HCT116 (cell line): ENCODE measurements around the gene SEMA4D. TPM values are rescaled to one million over a fixed set of nuclear protein-coding genes. Genes with fewer than 3 reads are reported as not detected.
A peak's percentile ranks its signal among the peaks of the same experiment; 100 is the strongest.

Experiments used
- ATAC-seq: fragments of 200-7000 bp; cut with Tn5 transposase; 2 replicates; pipeline ENCODE4 v1.9.1; 2020; ENCODE audit warnings: mild to moderate bottlenecking, moderate library complexity
- BruUV-seq: library from RNA; stranded (reverse); fragments of 400-500 nt; replicated peaks from 2 replicates; lab custom pipeline; 2021; lab: Mats Ljungman, UMichigan
- CTCF ChIA-PET: fragments of 300-600 bp; sonication (Branson Sonifier 250); formaldehyde crosslinking; loops from one replicate; lab custom pipeline; 2021; ENCODE audit warnings: antibody characterized with exemption; lab: Charles Lee
- POLR2A ChIA-PET: fragments of 300-600, 350-600 bp; sonication (Branson Sonifier 250); formaldehyde crosslinking; loops from one replicate; lab custom pipeline; 2021; ENCODE audit warnings: antibody characterized with exemption; lab: Charles Lee
- RAD21 ChIA-PET, 2 experiments: fragments of 300-600 bp; sonication (Branson Sonifier 250); formaldehyde crosslinking; loops; one replicate each; lab custom pipeline; 2023; ENCODE audit warnings: low total read pairs in 2 of 2; ENCODE audit not compliant: uncharacterized antibody in 2 of 2, unreplicated experiment in 2 of 2, low non-redundant PET in 1 of 2; lab: Charles Lee
- DNase-seq: peaks from one replicate; pipeline ENCODE4 v3.0.0-alpha.2; 2010; ENCODE audit warnings: low read depth, low spot score
- H2AFZ ChIP-seq: fragments of 200-600 bp; shearing (Covaris generic), sonication (generic); 2 replicates; pipeline ENCODE4 v1.6.1; 2017; ENCODE audit warnings: low read depth, mixed run types, mixed read lengths, antibody characterized with exemption, low read length; ENCODE audit not compliant: poor library complexity, severe bottlenecking
- H3K27ac ChIP-seq: 2 replicates; pipeline ENCODE4 v1.5.1; 2012; ENCODE audit warnings: low read depth, low read length
- H3K27me3 ChIP-seq: fragments of 200-600 bp; sonication (generic); 2 replicates; pipeline ENCODE4 v1.6.1; 2016; ENCODE audit warnings: mixed run types, low read length, mixed read lengths; ENCODE audit not compliant: insufficient read depth
- H3K36me3 ChIP-seq, 2 experiments: fragments of 200-500 bp in 1 of 2; fragments of 200-600 bp in 1 of 2; sonication (Bioruptor generic) in 1 of 2; sonication (generic) in 1 of 2; 2 replicates each; pipeline versions ENCODE4 v1.5.1 to v1.6.1; 2014 to 2016; ENCODE audit warnings: low read length in 2 of 2, inconsistent platforms in 1 of 2, mixed read lengths in 1 of 2, mixed run types in 1 of 2; ENCODE audit not compliant: insufficient read depth in 2 of 2, control insufficient read depth in 1 of 2
- H3K4me1 ChIP-seq, 2 experiments: fragments of 200-600 bp in 1 of 2; sonication (generic) in 1 of 2; 2 replicates each; pipeline versions ENCODE4 v1.5.1 to v1.6.1; 2012 to 2017; ENCODE audit warnings: low read length in 2 of 2, inconsistent platforms in 1 of 2, mild to moderate bottlenecking in 1 of 2, mixed read lengths in 1 of 2, mixed run types in 1 of 2, moderate library complexity in 1 of 2; ENCODE audit not compliant: insufficient read depth in 2 of 2, control insufficient read depth in 1 of 2
- H3K4me2 ChIP-seq: fragments of 200-600 bp; sonication (generic); 2 replicates; pipeline ENCODE4 v1.6.1; 2017; ENCODE audit warnings: mixed run types, low read length, mixed read lengths
- H3K4me3 ChIP-seq, 2 experiments: fragments of 200-600 bp in 1 of 2; sonication (generic) in 1 of 2; replicated peaks in 1 of 2; 2 replicates each; pipeline ENCODE4 v1.5.1; 2011 to 2016; ENCODE audit warnings: low read length in 2 of 2, control low read depth in 1 of 2, low read depth in 1 of 2, mild to moderate bottlenecking in 1 of 2, mixed read lengths in 1 of 2, mixed run types in 1 of 2
- H3K79me2 ChIP-seq: fragments of 200-600 bp; sonication (generic); 2 replicates; pipeline ENCODE4 v1.6.1; 2017; ENCODE audit warnings: mild to moderate bottlenecking, mixed run types, low read length, moderate library complexity, mixed read lengths; ENCODE audit not compliant: insufficient read depth
- H3K9ac ChIP-seq: fragments of 200-600 bp; sonication (generic); 2 replicates; pipeline ENCODE4 v1.6.1; 2016; ENCODE audit warnings: low read length, mixed read lengths
- H3K9me2 ChIP-seq: fragments of 200-600 bp; sonication (generic), shearing (Covaris generic); 2 replicates; pipeline ENCODE4 v1.6.1; 2017; ENCODE audit warnings: mixed run types, mild to moderate bottlenecking, moderate library complexity; ENCODE audit not compliant: insufficient read depth
- H3K9me3 ChIP-seq, 2 experiments: fragments of 200-500 bp in 1 of 2; fragments of 200-600 bp in 1 of 2; sonication (Bioruptor generic) in 1 of 2; sonication (generic) in 1 of 2; 2 replicates each; pipeline ENCODE4 v1.6.1; 2014 to 2017; ENCODE audit warnings: low read length in 2 of 2, mixed read lengths in 2 of 2, inconsistent platforms in 1 of 2, low read depth in 1 of 2, mild to moderate bottlenecking in 1 of 2, mixed run types in 1 of 2, moderate library complexity in 1 of 2; ENCODE audit not compliant: control insufficient read depth in 1 of 2, insufficient read depth in 1 of 2
- H4K20me1 ChIP-seq: fragments of 200-600 bp; sonication (generic), shearing (Covaris generic); 2 replicates; pipeline ENCODE4 v1.6.1; 2017; ENCODE audit warnings: mixed run types, mild to moderate bottlenecking, moderate library complexity; ENCODE audit not compliant: insufficient read depth
- CBX3 ChIP-seq: IDR thresholded peaks from 2 replicates; pipeline ENCODE4 v1.6.1; 2012; ENCODE audit warnings: low read depth
- CEBPB ChIP-seq: IDR thresholded peaks from 2 replicates; pipeline ENCODE4 v1.6.1; 2012; ENCODE audit warnings: low read depth
- EGR1 ChIP-seq: IDR thresholded peaks from 2 replicates; pipeline ENCODE4 v1.6.1; 2012; ENCODE audit warnings: low read depth
- EZH2 ChIP-seq: fragments of 200-600 bp; sonication (generic); IDR thresholded peaks from 2 replicates; pipeline ENCODE4 v1.6.1; 2017; ENCODE audit warnings: antibody characterized with exemption, mixed run types
- EZH2phosphoT487 ChIP-seq: fragments of 200-600 bp; IDR thresholded peaks from 2 replicates; pipeline ENCODE4 v1.6.1; 2018; ENCODE audit warnings: antibody characterized with exemption, borderline replicate concordance
- JUND ChIP-seq: IDR thresholded peaks from 2 replicates; pipeline ENCODE4 v1.6.1; 2012
- POLR2A ChIP-seq: IDR thresholded peaks from 2 replicates; pipeline ENCODE4 v1.7.0; 2011; ENCODE audit warnings: borderline replicate concordance; ENCODE audit not compliant: insufficient read depth, insufficient read length; ENCODE audit errors: extremely low read depth
- POLR2AphosphoS5 ChIP-seq: IDR thresholded peaks from 2 replicates; pipeline ENCODE4 v1.6.1; 2011; ENCODE audit warnings: mild to moderate bottlenecking, low read depth, low read length, moderate library complexity
- RAD21 ChIP-seq: IDR thresholded peaks from 2 replicates; pipeline ENCODE4 v1.6.1; 2012; ENCODE audit warnings: low read depth, mild to moderate bottlenecking
- SIN3A ChIP-seq: IDR thresholded peaks from 2 replicates; pipeline ENCODE4 v1.6.1; 2012; ENCODE audit warnings: low read depth
- SP1 ChIP-seq: IDR thresholded peaks from 2 replicates; pipeline ENCODE4 v1.6.1; 2012; ENCODE audit warnings: low read depth
- SRF ChIP-seq: IDR thresholded peaks from 2 replicates; pipeline ENCODE4 v1.6.1; 2012; ENCODE audit warnings: low read depth
- TCF7L2 ChIP-seq: IDR thresholded peaks from 2 replicates; pipeline ENCODE4 v1.7.0; 2011; ENCODE audit warnings: borderline replicate concordance, inconsistent platforms; ENCODE audit not compliant: insufficient read depth, insufficient read length; ENCODE audit errors: extremely low read depth
- ZFX ChIP-seq: fragments of 450-650 bp; IDR thresholded peaks from 2 replicates; pipeline ENCODE4 v1.6.1; 2017
- ZNF274 ChIP-seq: fragments of 200-500 bp; sonication (Bioruptor generic); IDR thresholded peaks from 2 replicates; pipeline ENCODE4 v1.6.1; 2014; ENCODE audit warnings: mild to moderate bottlenecking, low read depth, low read length, inconsistent platforms
- intact Hi-C: fragments of 100-400 bp; cut with micrococcal nuclease; formaldehyde crosslinking; loops from 2 replicates; pipeline ENCODE4 v1.10.0; 2022
- total RNA-seq: library from RNA; stranded (reverse); gene quantifications from one replicate; pipeline ENCODE4 v1.2.1, GENCODE V29; 2021; ENCODE audit not compliant: unreplicated experiment
- TF ChIP-seq, protein P1 (sequence below): IDR thresholded peaks from 2 replicates; pipeline ENCODE4 v1.6.1; 2012; ENCODE audit warnings: low read depth
- TF ChIP-seq, protein P2 (sequence below): IDR thresholded peaks from 2 replicates; pipeline ENCODE4 v1.6.1; 2012
- TF ChIP-seq, protein P3 (sequence below): IDR thresholded peaks from 2 replicates; pipeline ENCODE4 v1.6.1; 2011; ENCODE audit warnings: mild to moderate bottlenecking, low read length, moderate library complexity; ENCODE audit not compliant: insufficient replicate concordance; ENCODE audit errors: extremely low read depth

The SEMA4D gene
- total RNA-seq, 1 experiment from 2014 or later: 32.0 TPM

DNA sequence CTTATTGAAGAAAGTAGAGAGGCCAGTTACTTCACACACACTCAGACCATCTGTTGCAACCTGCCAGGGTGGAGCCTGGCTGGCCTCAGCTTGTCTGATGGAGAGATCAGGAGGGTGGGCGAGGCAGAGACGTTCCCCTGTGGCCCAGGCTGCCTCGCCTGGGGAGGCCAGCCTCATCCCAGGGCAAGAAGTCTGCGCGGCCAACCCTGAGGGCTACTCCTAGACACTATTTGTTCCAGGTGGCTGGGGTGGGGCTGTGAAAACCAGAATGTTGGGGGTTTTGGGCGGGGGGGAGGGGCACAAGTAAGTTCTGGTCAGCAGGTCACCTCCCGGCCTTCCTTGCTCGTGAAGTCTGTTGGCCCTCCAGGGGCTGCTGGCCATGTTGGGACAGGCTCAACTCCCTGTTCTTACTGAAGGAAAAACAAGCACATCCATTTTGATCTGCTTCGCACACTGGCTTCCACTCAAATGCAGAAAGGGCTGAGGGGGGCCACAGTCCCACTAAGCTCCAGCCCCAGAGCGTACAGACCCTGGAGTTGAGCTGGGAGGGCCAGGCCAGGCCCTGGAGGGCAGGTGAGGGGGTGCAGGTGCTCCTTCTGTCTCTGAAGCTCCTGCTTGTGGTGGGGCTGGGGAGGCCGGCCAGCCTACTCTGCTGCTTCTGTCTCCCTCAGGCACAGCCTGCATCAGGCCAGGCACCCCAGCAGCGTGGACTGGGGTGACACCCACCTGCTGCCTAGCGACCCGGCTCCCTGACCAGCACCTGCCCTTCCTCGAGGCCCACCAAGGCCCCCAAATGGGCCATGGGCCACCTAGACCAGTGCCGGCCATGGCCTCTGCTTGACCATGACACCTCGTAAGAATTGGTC lies 133.0 kb downstream of the SEMA4D start:
- Histone ChIP-seq H3K4me1 (no peaks in the 10 kb centered on the region), H3K9ac (no peak overlapping the region), H3K4me3 (no peak overlapping the region), H3K9me2 (no peaks in the 10 kb centered on the region), H3K36me3 (peaks cover 10 to 13% of the 10 kb centered on the region in 2 experiments; a peak in 3 of 4 replicates), H3K79me2 (no peaks in the 10 kb centered on the region), H3K9me3 (no peaks in the 10 kb centered on the region), H3K27me3 (no peaks in the 10 kb centered on the region), H3K4me2 (no peak overlapping the region), H2AFZ (no peak overlapping the region), H3K27ac (no peak overlapping the region), H4K20me1 (no peaks in the 10 kb centered on the region)
- CTCF ChIA-PET: no interaction called here
- ATAC-seq (peak; percentile 23; the same call in 1 of the 2 replicates), DNase-seq (no peak)
- TF ChIP-seq, protein P1, sequence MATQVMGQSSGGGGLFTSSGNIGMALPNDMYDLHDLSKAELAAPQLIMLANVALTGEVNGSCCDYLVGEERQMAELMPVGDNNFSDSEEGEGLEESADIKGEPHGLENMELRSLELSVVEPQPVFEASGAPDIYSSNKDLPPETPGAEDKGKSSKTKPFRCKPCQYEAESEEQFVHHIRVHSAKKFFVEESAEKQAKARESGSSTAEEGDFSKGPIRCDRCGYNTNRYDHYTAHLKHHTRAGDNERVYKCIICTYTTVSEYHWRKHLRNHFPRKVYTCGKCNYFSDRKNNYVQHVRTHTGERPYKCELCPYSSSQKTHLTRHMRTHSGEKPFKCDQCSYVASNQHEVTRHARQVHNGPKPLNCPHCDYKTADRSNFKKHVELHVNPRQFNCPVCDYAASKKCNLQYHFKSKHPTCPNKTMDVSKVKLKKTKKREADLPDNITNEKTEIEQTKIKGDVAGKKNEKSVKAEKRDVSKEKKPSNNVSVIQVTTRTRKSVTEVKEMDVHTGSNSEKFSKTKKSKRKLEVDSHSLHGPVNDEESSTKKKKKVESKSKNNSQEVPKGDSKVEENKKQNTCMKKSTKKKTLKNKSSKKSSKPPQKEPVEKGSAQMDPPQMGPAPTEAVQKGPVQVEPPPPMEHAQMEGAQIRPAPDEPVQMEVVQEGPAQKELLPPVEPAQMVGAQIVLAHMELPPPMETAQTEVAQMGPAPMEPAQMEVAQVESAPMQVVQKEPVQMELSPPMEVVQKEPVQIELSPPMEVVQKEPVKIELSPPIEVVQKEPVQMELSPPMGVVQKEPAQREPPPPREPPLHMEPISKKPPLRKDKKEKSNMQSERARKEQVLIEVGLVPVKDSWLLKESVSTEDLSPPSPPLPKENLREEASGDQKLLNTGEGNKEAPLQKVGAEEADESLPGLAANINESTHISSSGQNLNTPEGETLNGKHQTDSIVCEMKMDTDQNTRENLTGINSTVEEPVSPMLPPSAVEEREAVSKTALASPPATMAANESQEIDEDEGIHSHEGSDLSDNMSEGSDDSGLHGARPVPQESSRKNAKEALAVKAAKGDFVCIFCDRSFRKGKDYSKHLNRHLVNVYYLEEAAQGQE: no peak
- no peak for TF ChIP-seq CEBPB
- TF ChIP-seq, protein P2, sequence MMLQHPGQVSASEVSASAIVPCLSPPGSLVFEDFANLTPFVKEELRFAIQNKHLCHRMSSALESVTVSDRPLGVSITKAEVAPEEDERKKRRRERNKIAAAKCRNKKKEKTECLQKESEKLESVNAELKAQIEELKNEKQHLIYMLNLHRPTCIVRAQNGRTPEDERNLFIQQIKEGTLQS: no peak
- no peak for TF ChIP-seq RAD21
- TF ChIP-seq, protein P3, sequence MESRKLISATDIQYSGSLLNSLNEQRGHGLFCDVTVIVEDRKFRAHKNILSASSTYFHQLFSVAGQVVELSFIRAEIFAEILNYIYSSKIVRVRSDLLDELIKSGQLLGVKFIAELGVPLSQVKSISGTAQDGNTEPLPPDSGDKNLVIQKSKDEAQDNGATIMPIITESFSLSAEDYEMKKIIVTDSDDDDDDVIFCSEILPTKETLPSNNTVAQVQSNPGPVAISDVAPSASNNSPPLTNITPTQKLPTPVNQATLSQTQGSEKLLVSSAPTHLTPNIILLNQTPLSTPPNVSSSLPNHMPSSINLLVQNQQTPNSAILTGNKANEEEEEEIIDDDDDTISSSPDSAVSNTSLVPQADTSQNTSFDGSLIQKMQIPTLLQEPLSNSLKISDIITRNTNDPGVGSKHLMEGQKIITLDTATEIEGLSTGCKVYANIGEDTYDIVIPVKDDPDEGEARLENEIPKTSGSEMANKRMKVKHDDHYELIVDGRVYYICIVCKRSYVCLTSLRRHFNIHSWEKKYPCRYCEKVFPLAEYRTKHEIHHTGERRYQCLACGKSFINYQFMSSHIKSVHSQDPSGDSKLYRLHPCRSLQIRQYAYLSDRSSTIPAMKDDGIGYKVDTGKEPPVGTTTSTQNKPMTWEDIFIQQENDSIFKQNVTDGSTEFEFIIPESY: no peak
- no peak for TF ChIP-seq SRF
- no peak for TF ChIP-seq EZH2phosphoT487
- no peak for TF ChIP-seq POLR2AphosphoS5
- no peak for TF ChIP-seq CBX3
- no peak for TF ChIP-seq EGR1
- TF ChIP-seq SIN3A: no peak
- no peak for TF ChIP-seq SP1
- TF ChIP-seq JUND: no peak
- no peak for TF ChIP-seq ZFX
- no peak for TF ChIP-seq POLR2A
- TF ChIP-seq ZNF274: no peak
- no peak for TF ChIP-seq EZH2
- TF ChIP-seq TCF7L2: no peak
- RAD21 ChIA-PET: no interaction called here
- POLR2A ChIA-PET: no interaction called here
- intact Hi-C loops: no loop called here
- BruUV-seq: no TSS peak
